Measurements from ENCODE around the gene ACBD3.

ACBD3 gene

DNA sequence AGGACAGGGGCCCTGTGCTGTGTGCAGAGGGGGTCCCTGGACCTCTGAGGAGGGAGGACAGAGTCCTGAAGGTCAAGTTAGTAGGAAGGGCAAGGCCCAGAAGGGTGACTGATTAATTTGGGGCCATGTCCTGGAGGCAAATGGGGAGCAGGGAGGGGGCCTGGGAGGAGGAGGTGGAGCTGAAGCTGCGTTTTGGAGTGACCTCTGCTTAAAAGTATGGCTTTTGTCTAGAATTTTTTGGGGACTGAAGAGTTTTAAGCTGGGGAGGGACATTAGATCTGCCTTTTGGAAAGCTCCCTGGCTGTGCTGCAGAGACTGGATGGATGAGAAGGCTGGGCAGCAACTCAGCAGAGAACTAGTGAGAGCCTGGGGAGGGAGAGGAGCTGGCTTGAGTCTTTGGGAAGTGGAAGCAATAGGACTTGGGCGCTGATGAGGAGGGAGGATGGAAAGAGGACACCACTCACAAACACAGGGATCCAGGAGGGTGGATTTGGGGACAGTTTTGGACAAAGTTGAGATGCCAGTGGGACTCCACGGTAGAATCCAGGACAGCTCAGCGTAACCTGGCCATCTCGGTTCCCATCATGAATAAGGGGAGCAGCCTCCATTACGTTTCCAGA is 52.9 kb downstream of the ACBD3 start:
- DNase-seq = no peak

GRCh38 chr1:226132728-226133503 is 53.6 kb downstream of the ACBD3 start:
- DNase-seq = no peak

DNA sequence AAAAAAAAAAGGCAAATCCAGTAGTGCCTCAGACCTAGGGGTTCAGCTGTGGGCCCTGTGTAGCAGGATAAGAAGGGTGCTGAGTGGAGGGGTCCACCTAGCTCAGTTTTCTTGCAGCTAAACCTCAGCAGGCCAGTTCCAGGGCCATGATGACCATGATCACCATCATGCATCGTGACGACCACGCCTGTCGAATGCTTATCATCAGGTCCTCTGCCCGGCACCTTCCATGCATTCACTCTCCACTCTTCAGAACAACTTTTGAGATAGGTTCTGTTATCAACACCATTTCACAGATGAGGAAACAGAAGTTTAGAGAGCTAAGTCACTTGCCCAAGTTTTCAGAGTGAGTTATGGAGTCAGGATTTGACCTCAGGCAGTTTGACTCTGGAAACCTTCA is 54.9 kb downstream of the ACBD3 start:
- no peak for DNase-seq

DNA sequence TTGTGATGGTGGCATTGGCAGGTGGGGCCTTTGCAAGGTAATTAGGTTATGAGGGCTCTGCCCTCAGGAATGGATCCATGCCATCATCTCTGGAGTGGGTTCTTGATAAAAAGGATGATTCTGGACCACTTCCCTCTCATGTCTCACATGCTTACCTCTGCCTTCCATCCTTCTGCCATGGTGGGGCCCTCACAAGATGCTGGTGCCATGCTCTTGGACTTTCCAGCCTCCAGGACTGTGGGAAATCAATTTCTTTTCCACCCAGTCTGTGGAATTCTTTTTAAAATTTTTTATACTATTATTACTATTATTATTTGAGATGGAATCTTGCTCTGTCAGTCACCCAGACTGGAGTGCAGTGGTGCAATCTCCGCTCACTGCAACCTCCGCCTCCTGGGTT is 57.3 kb downstream of the ACBD3 start:
- DNase-seq = no peak

DNA sequence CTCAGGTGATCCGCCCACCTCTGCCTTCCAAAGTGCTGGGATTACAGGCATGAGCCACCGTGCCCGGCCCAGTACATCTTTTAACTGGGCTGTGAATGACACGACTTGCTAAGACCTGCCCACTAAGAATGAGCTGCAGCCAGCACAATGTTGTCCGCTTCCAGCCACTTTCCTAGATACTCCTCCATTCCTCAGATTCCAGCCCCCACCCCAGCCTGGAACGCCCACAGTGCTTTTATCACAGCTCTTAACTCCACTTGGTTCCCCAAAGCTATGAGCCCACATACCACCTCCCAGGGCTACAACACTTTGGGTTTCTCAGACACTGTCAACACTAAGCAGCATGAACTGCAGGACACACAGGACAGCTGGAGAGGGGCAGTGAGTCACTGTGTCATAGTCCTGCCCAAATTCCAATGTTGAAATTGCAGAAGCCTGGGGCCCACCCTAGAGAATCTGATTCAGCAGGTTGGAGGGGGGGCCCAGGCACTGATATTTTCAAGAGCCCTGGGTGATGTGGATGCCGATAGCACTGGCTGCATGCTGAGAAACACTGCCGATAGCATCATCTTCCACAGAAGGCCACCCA is 58.0 kb downstream of the ACBD3 start:
- no peak for DNase-seq

- no peak for DNase-seq
Measured at GRCh38 chr1:226126824-226127569, 59.5 kb downstream of the ACBD3 start.

- DNase-seq = no peak
Measured at GRCh38 chr1:226125831-226126230, 60.7 kb downstream of the ACBD3 start.

GRCh38 chr1:226125097-226125630 is 61.4 kb downstream of the ACBD3 start:
- peak; percentile 61 to 87 (median 79) for DNase-seq

DNA sequence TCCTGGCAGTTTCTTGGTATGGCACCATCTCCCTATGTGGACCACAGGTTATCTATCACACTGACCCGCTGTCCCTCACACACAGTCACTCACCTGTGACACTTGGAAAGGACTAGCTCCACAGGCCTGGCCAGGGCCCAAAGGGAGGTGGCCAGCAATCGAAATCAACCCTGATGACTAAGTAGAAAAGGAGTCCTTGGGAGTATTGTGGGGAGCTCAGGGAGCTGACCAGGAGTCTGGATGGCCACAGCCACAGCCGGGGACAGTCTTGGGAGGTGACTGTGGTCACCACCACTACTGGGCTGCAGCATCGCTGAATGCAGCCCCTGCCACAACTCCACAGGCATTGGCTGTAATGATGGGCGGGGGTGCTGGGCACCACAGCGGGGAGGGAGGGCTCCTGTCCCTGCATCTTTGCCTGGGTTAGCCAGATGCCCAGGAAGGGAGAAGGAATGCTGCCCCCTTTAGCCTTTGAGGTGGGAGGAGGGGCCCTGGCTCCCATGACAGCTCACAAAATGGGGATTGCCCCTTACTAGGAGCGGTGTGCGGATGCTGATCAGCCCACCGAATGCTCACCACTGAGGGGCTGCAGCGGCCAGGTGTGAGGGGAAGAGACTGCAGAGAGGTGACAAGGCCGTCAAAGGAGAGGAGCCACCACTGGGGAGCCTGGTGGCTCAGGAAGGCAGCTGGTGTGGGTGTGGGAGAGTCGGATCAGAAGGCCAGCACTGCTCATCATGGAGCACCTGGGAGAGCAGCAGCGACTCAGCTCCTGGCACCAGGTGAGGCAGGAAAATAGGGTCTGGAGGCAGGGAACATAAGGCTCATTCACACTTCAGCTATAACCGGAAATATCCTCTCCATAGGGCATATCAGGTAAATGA is 62.7 kb downstream of the ACBD3 start:
- DNase-seq = no peak

DNA sequence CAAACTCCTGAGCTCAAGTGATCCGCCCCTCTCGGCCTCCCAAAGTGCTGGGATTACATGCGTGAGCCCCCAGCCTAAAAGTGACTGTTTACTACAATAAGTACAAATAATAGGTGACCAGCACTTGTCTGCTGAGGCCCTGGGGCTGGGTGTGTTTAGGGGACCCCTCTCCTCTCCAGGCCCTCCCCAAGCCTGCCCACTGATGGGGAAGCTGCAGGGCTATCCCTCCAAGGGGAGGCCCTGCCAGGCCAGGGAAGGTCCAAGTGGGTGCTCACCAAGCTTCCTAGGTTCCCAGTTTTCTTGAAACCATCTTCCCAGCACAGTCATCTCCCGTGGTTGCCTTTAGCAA is 63.4 kb downstream of the ACBD3 start:
- no peak for DNase-seq

DNA sequence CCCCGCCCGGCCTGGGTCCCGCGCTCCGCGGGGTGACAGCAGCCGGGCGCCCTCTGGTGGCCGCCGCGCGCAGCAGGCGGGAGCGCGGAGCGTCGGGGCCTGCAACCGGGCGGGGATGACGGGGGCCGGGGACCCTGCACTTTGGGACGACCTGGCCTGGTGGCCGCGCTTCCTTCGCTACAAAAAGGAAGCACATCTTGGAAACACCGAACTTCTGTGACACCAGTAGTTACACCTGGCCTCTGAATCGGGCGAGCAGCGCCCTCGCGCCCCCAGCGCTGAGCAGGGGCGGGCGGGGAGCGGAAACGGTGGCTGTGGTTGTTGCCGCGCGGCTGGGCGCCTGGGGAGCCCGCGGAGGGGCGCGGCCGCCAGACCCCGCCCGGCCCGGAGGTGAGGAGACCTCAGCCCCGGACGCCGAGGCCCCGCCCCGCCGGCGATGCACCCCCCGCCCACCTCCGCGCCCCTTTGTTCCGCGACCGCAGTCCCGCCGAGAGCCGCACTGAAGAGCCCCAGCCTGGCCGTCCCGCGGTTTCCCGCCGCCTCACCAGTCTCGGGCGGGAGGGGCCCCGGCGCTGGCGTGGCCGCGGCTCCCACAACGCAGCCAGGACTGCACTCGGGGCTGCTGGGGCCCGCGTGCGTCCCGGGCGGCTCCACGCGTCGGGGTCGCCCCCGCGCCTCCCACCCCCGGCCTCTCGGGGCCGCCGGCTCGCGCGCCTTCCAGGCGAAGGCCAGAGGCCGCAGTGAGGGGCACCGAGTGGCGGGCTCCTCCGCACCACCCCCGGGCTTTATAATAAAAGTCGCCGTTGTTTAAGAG is 64.7 kb downstream of the ACBD3 start:
- DNase-seq = peak; percentile 63 to 80 (median 72)

- no peak for DNase-seq
Measured at GRCh38 chr1:226121049-226121586, 65.4 kb downstream of the ACBD3 start.

GRCh38 chr1:226120398-226120797 is 66.1 kb downstream of the ACBD3 start:
- DNase-seq = no peak

DNA sequence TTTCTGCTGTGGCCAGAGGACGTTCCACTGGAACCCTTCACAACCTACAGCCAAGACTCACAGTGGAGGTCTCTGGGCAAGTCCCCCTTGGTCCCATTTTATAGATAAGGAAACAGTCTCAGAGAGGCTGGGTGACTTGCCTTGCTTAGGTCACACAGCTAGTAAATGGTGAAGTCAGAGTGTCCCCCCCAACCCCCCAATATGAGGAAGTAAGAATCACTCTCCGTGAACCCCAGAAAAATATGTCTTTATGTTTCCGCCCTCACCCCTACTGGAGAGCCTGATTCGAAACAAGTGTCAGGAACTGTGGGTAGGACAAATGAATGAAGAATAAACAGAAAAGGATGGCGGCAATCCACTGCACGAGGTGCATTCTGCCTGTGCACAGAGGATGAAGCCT is 67.4 kb downstream of the ACBD3 start:
- no peak for DNase-seq

- no peak for DNase-seq
Measured at GRCh38 chr1:226118357-226118756, 68.2 kb downstream of the ACBD3 start.

DNA sequence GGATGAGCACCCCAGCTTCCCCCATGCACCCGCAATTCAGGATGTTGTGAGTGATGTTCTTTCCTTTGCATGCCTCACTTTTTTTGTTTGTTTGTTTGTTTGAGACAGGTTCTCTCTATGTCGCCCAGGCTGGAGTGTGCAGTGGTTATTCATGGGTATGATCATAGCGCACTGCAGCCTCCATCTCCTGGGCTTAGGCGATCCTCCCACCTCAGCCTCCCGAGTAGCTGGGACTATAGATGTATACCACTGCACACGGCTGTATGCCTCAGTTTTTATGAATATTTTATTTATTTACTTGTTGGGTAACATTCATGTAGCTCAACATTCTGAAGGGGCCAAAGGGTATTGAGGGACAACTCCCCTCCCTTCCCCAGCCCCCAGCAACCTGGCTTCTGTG is 69.2 kb downstream of the ACBD3 start:
- DNase-seq = no peak

DNA sequence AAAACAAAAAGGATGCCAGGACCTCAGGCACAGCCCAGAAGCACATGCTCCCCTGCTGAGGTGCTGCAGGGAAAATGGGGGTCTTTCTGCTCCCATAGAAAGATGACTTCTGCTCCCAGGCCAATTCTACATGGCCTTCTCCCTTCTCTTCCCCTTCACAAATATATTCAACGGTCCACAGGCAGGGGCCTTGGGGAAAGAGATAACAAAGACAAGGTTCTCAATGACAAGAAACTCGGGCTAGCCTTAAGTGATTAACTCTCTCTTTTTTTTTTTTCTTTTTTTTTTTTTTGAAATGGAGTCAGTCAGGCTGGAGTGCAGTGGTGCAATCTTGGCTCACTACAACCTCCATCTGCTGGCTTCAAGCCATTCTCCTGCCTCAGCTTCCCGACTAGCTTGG is 69.9 kb downstream of the ACBD3 start:
- no peak for DNase-seq

- no peak for DNase-seq
Measured at GRCh38 chr1:226112626-226113025, 73.9 kb downstream of the ACBD3 start.

DNA sequence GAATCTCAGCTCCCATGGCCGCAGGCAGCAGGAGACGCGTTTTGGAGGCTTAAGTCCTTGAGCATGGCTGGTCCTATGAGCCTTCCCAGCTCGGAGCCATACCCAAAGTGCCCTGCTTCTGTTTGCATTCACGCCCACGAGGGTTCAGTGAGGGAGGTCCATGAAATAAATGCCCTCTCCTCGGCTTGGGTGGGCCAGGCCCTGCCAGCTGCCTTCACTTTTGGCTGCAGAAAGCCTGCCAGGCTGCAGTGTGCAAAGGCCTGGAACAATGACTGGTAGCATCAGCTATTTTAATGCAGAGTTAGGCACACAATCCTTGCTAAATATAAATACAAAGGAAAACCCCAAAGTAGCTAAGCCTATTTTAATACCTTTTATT is 74.7 kb downstream of the ACBD3 start:
- no peak for DNase-seq

DNA sequence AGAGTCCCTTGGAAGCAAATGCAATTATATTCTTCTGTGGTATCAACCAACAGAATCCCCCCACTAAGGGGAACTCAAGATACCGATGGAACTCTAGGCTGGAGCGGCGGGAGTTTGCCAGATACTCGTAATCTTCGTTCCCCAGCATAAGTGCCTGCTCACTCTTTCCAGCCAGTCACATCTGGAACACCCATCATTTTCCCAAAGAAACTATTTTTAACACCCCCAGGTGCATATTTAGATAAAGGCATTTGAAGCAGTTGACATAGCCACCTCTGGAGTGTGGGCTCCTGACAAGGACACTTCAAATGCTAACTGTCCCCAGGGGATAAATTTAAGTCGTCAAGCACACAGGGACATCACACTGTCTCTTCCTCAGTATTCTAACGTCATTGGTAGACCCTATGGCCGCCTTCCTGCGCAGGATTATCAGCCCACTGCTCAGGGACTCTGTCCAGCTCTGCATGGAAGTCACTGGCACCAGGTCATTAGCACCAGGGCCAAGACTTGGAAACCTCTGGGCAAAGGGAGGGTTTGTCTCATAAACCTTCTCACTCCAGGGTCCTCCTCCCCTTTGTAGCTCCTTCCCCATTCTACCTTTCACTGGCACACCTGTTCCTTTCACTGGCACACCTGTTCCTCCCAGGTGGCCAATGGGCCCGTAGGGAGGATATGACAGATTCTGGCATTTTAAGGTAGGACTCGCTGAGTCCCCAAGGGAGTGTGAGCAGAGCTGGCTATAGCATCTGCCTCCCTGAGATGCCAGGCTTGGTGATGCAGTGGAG is 75.3 kb downstream of the ACBD3 start:
- DNase-seq = no peak

Data from T-helper 1 cell (primary cell).